ENCODE results near the gene ZDHHC7.

ZDHHC7 gene

GRCh38 chr16:85017633-85018032, 6.3 kb upstream of the ZDHHC7 start:
- DNase-seq: no peak

DNA sequence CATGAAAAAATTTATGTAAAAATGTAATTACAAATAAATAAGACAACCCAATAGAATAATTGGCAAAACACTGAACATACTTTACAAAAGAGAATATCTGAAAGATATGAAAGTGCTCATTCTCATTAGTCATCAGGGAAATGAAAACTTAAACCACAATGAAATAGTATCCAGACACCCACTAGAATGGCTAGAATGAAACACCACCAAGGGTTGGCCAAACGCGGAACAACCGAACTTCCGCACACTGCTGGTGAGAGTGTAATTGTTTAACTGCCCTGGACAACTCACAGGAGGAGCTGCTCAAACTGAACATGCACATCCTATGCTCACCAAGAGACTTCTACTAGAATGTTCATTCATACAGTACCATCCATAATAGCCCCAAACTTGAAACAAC, 5.8 kb upstream of the ZDHHC7 start:
- no peak for DNase-seq

GRCh38 chr16:85015481-85016187, 4.3 kb upstream of the ZDHHC7 start:
- no peak for DNase-seq

GRCh38 chr16:85014311-85014710, 3.0 kb upstream of the ZDHHC7 start:
- no peak for DNase-seq

DNA sequence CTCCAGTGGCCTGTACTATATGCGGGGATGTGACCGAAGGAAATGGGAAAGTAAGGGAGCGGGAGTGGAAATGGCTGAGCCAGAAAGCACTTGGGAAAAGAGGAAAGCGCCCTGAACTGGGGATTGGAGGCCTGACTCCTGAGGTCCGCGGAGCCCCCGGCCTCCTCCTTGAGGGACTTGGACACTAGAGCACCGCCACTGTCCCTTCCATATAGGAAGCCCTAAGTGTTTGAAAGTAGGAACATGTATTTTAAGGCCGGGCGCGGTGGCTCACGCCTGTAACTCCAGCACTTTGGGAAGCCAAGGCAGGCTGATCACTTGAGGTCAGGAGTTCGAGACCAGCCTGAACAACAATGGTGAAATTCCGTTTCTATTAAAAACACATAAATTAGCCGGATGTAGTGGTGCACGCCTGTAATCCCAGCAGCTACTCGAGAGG, 530 bp upstream of the ZDHHC7 start:
- DNase-seq: no peak

- no peak for DNase-seq
These were observed 847 bp downstream of the ZDHHC7 start for GRCh38 chr16:85010446-85010930.

DNA sequence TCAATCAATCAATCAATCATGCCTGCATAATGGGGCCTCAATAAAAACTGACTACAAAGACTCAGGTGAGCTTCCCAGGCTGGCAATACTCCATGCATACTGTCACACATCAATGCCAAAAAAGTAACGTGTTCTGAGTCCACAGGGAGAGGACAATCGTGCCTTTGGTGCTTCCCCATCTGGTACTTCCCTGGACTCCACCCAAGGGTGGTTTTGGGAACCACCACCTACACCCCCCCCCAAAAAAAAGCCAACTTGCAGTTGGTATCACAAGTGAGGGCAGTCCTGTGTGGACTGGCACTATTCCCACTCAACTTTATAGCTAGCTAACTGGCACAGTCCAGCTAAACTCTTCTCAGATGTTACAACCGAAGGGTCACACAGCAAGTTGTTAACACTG, 3.1 kb downstream of the ZDHHC7 start:
- DNase-seq: no peak

- no peak for DNase-seq
These were observed 3.7 kb downstream of the ZDHHC7 start for GRCh38 chr16:85007496-85008214.

DNA sequence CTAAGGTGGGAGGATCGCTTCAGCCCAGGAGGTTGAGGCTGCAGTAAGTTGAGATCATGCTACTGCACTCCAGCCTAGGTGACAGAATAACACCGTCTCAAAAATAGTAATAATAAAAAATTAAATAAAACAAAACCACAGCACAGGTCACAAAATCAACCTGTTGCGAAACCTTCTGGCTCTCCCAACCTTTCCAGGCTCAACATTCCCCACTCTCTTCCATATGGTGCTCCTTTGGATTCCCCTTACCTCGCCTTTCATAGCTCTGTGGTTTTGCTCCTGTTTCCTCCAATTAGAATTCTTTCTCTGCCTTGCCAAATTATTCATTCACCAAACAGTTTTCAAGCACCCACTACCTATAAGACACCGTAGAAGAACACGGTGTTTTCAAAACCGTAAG, 4.7 kb downstream of the ZDHHC7 start:
- DNase-seq: no peak

DNA sequence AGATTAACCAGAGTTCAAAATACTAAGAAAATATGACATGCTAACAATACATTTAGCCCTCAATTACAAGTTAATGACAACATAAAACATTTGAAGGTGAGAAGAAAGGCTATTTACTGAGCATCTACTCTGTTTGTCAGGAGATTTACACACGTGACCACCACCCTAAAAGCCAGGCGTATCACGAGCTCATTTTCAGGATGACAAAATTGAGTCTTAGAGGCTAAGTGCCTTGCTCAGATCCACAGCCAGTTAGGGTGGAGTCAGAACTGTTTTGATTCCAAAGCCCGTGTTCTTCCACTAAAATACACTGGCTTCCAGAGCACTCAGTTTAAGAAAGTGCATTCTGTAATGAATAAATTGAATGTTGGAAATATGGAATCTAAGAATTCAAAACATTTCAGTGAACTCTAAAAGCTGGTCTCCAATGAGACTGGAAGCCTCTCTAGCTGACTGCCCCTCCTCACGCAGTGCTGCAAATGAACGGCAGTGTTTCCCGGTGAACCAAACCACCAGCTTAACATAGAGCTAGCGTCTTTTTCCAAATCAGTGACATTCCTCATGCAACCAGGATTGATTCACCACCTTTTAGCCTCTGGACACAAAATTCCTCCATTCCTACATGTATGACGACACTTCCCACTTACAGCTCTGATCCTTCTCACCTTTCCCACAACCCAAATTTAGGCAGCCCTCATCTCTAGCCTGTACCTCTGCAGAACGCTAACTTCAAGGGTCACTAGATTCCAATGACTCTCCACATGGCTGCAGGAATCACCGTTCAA, 5.9 kb downstream of the ZDHHC7 start:
- DNase-seq: no peak

DNA sequence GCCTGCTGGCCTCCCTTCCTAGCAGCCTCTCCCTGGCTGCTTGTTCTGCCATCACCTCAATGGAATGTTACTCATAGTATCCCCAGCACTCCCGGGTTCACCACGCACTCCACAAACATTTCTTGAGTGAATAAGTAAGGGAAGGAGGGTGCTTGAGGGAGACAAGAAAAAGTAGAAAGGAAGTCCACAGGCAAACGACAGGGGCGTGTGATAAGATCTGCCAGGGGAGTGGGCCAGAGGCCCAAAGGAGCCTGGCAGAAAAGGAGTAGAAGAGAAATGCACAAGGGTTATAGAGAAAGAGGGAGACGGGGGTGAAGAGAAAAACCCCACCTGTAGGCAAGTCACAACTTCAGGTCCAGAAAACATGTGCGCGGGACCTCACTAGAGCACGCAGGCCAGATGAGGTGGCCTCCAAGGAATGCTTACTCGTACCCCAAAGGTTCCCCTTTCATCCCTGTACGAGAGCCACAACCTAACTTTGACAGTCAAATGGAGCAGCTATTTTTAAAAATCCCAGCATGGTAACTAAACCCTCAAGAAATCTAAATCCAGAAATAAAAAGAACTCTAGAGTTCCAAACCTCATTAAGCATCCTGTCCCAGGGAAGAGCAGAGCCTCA, 6.6 kb downstream of the ZDHHC7 start:
- no peak for DNase-seq

DNA sequence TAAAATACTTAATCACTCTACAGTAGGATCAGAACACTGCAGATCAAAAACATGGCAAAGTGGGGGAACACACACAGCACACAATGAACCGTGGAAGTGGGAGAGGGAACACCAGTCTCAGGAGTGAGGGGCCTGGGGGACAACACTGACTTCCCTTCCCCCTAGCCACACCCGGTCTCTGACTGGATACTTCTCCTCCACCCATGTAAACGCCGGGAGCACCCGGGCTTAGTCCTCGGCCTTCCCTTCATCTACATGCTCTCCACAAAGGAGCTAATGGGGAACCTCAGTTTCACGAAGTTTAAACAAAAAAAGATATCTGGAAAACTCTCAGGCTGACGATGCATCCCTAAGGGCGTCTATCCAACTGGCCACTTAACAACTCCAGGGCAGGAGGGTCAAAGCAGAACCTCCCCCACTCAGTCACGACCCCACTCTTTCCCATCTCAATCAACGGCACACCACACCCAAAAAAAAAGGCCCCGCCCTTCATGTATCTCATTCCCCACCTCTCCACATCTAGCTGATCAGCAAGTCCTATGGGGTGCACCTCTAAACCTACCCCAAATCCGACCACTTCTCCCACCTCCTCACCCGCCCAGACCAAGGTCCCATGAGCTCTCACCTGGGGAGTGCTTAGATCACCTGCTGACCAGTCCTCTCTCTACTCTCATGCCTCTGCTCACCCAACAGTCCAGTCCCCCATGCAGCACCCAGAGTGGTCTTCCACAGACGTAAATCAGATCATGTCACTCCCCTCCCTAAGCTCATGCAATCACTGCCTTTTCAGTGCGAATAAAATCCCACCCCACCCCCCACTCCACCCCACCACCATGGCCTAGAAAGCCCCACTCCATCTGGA, 7.4 kb downstream of the ZDHHC7 start:
- no peak for DNase-seq

DNA sequence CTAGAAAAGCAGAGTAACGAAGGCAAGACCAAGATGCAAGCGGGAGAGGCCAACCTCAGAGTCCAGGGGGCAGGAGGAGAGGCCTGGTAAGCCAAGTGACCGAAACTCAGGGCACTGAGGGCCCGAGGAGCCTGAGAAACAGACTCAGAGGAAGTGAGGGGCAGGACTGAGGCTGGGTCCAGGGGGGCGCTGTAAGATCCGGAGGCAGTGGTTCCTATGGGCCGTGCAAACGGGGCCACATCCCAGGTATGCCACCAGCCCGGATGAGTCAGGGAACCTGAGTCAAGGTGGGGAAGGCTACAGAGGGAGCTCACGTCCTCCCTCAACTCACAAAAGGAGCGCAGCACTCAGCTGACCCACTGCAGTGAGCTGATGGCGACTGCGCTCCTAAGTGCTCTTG, 8.3 kb downstream of the ZDHHC7 start:
- no peak for DNase-seq

- no peak for DNase-seq
These were observed 8.7 kb downstream of the ZDHHC7 start for GRCh38 chr16:85002608-85003007.

- DNase-seq: no peak
These were observed 9.2 kb downstream of the ZDHHC7 start for GRCh38 chr16:85002099-85002541.

GRCh38 chr16:84999857-85000480, 11.4 kb downstream of the ZDHHC7 start:
- DNase-seq: no peak

- no peak for DNase-seq
These were observed 12.1 kb downstream of the ZDHHC7 start for GRCh38 chr16:84999200-84999599.

- no peak for DNase-seq
These were observed 15.0 kb downstream of the ZDHHC7 start for GRCh38 chr16:84996365-84996764.

GRCh38 chr16:84995663-84996062, 15.7 kb downstream of the ZDHHC7 start:
- no peak for DNase-seq

GRCh38 chr16:84993926-84994325, 17.4 kb downstream of the ZDHHC7 start:
- DNase-seq: no peak

DNA sequence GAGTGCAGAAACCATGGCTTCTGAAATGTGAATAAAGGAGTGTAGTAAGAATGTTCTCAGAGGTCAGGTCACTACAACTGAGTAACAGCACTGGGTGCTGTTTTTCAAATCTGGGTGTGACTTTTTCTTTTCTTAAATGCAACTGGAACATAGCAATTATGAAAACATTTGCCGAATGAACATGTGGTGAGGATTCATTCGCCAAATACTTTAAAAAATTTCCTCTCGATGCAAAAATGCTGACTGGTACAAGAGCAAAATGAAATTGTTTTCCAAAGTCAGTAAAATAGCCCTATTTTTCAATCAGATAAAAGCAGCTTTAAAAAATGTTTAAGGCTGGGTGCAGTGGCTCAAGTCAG, 18.6 kb downstream of the ZDHHC7 start:
- no peak for DNase-seq

- DNase-seq: no peak
These were observed 20.6 kb downstream of the ZDHHC7 start for GRCh38 chr16:84990782-84991181.
